B cell (primary cell): ENCODE data around the gene EHF. TPM values are rescaled to one million over a fixed set of nuclear protein-coding genes. Genes with fewer than 3 reads are reported as not detected.

ENCODE experiments used
- ATAC-seq: fragments of 200-7000 bp; cut with Tn5 transposase; one replicate; pipeline ENCODE4 v1.10.0; 2021; ENCODE audit warnings: low read depth, mild to moderate bottlenecking, moderate number of reproducible peaks, moderate library complexity
- CTCF ChIA-PET: fragments of 350-600 bp; sonication (Branson Sonifier 250); formaldehyde crosslinking; loops from one replicate; lab custom pipeline; 2021; ENCODE audit warnings: antibody characterized with exemption, inconsistent platforms; lab: Charles Lee
- POLR2A ChIA-PET: fragments of 350-600 bp; sonication (Branson Sonifier 250); formaldehyde crosslinking; loops from one replicate; lab custom pipeline; 2021; ENCODE audit warnings: antibody characterized with exemption; lab: Charles Lee
- DNase-seq: peaks from one replicate; pipeline ENCODE4 v3.0.0; 2013
- H2AFZ ChIP-seq: 2 replicates; pipeline ENCODE4 v1.6.1; 2012; ENCODE audit warnings: mild to moderate bottlenecking, low read depth, low read length; ENCODE audit not compliant: insufficient read depth, poor library complexity, severe bottlenecking
- H3K27ac ChIP-seq, 2 donors: 1 replicate in 1 of 2; 2 replicates in 1 of 2; pipeline ENCODE4 v1.5.1; 2012 to 2013; ENCODE audit warnings: low read length in 2 of 2, mild to moderate bottlenecking in 2 of 2, moderate library complexity in 1 of 2
- H3K27me3 ChIP-seq, 4 experiments: fragments of 200-600 bp in 1 of 4; sonication (generic) in 1 of 4; replicated peaks in 1 of 4; 1 replicate in 2 of 4; 2 replicates in 2 of 4; pipeline versions ENCODE4 v1.6.1 to v1.7.0; 2013 to 2016; ENCODE audit warnings: low read length in 3 of 4, mild to moderate bottlenecking in 2 of 4, mixed read lengths in 1 of 4, moderate library complexity in 1 of 4; ENCODE audit not compliant: insufficient read depth in 4 of 4, control insufficient read depth in 3 of 4; ENCODE audit errors: control extremely low read depth in 1 of 4
- H3K36me3 ChIP-seq, 2 experiments: replicated peaks in 1 of 2; 1 replicate in 1 of 2; 2 replicates in 1 of 2; pipeline versions ENCODE4 v1.6.1 to v1.7.1; 2013; ENCODE audit warnings: low read length in 1 of 2; ENCODE audit not compliant: insufficient read depth in 2 of 2, control insufficient read depth in 1 of 2; ENCODE audit errors: control extremely low read depth in 1 of 2, extremely low read depth in 1 of 2
- H3K4me1 ChIP-seq, 2 donors: fragments of 200-600 bp in 1 of 2; sonication (generic) in 1 of 2; 1 replicate in 1 of 2; 2 replicates in 1 of 2; pipeline versions ENCODE4 v1.5.1 to v1.6.1; 2013 to 2017; ENCODE audit warnings: low read length in 2 of 2; ENCODE audit not compliant: control insufficient read depth in 2 of 2, insufficient read depth in 2 of 2
- H3K4me2 ChIP-seq: replicated peaks from 2 replicates; pipeline ENCODE3; 2012; ENCODE audit warnings: mild to moderate bottlenecking, low read depth, low read length; ENCODE audit not compliant: poor library complexity, severe bottlenecking
- H3K4me3 ChIP-seq, 5 experiments: fragments of 200-600 bp in 1 of 5; sonication (generic) in 1 of 5; 1 replicate in 3 of 5; 2 replicates in 2 of 5; pipeline versions ENCODE4 v1.5.1 to v1.7.0; 2011 to 2016; ENCODE audit warnings: low read length in 4 of 5, mild to moderate bottlenecking in 4 of 5, low read depth in 2 of 5, control low read depth in 1 of 5, moderate library complexity in 1 of 5; ENCODE audit not compliant: insufficient read depth in 1 of 5; ENCODE audit errors: control extremely low read depth in 1 of 5, extremely low read depth in 1 of 5
- H3K79me2 ChIP-seq: fragments of 200-600 bp; sonication (generic); one replicate; pipeline ENCODE4 v1.6.0; 2016; ENCODE audit warnings: low read length; ENCODE audit not compliant: control insufficient read depth, insufficient read depth
- H3K9ac ChIP-seq: fragments of 200-600 bp; sonication (generic); 2 replicates; pipeline ENCODE4 v1.6.1; 2017; ENCODE audit warnings: mild to moderate bottlenecking, low read length, moderate library complexity
- H3K9me3 ChIP-seq, 3 donors: one replicate each; pipeline versions ENCODE4 v1.6.1 to v1.7.1; 2013; ENCODE audit warnings: low read length in 2 of 3; ENCODE audit not compliant: control insufficient read depth in 2 of 3, insufficient read depth in 1 of 3; ENCODE audit errors: control extremely low read depth in 1 of 3
- H4K20me1 ChIP-seq: 2 replicates; pipeline ENCODE4 v1.6.0; 2012; ENCODE audit warnings: mild to moderate bottlenecking, low read length; ENCODE audit not compliant: insufficient read depth, control insufficient read depth, poor library complexity, severe bottlenecking
- H3K27ac Mint-ChIP-seq: one replicate; pipeline ENCODE4 v1.8.0; 2021; ENCODE audit warnings: mixed read lengths
- H3K27me3 Mint-ChIP-seq: one replicate; pipeline ENCODE4 v1.8.0; 2021; ENCODE audit warnings: mixed read lengths
- H3K4me1 Mint-ChIP-seq: one replicate; pipeline ENCODE4 v1.8.0; 2021; ENCODE audit warnings: mixed read lengths
- H3K4me3 Mint-ChIP-seq: one replicate; pipeline ENCODE4 v1.8.0; 2021; ENCODE audit warnings: mixed read lengths
- H3K9me3 Mint-ChIP-seq: one replicate; pipeline ENCODE4 v1.8.0; 2022; ENCODE audit warnings: mixed read lengths; ENCODE audit not compliant: insufficient read depth
- CTCF ChIP-seq: fragments of 200-600 bp; IDR thresholded peaks from one replicate; pipeline ENCODE4 v1.8.0; 2022; ENCODE audit warnings: antibody characterized with exemption, mild to moderate bottlenecking
- EZH2 ChIP-seq: IDR thresholded peaks from 2 replicates; pipeline ENCODE4 v1.6.1; 2012; ENCODE audit warnings: borderline replicate concordance, low read depth, mild to moderate bottlenecking, moderate library complexity, low read length; ENCODE audit not compliant: insufficient read depth, poor library complexity, severe bottlenecking
- WGBS: methylation state at CpG from one replicate; pipeline ENCODE4 v1.1.5; 2013; ENCODE audit warnings: missing lambda C conversion rate; ENCODE audit not compliant: insufficient coverage; 5-methylcytosine and 5-hydroxymethylcytosine counted together
- intact Hi-C: fragments of 100-400 bp; cut with micrococcal nuclease; formaldehyde crosslinking; loops from one replicate; pipeline ENCODE4 v1.10.0; 2022
- polyA plus RNA-seq: library from polyadenylated mRNA; depleted of rRNA; stranded (reverse); fragments of >200 nt; gene quantifications from 2 replicates; pipeline ENCODE4 v1.2.3, GENCODE V29; 2012
- total RNA-seq, 2 donors: library from RNA; stranded (reverse); fragments of 120-200 nt in 1 of 2; gene quantifications; 1 replicate in 1 of 2; 2 replicates in 1 of 2; pipeline versions ENCODE4 v1.2.3 to v1.2.4, GENCODE V29; 2013 to 2022

EHF gene
- total and polyA plus RNA-seq, 2 donors (not counting 1 experiment from before 2014, with no cell fraction given), result not detected

DNA sequence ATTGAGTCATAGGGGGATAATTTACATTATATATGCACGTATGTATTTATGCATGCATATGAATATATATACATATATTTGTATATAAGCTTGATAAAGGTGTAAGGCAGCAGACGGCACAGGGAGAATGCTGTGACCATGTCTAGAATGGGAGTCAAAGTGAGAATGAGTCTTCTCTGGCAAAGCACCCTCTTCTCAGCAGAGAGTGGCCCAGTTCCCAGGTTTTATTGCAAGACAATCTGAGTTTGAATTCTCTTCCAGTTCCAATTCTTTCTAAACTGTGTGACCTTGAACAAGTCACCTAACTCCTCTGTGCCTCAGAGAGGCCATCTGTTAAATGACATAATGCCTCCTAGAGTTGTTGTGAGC is 13.8 kb downstream of the EHF start:
- no peak overlapping the region for H3K9ac ChIP-seq
- CTCF ChIA-PET, result interaction anchor here (1.2 to 2.0 kb wide), 4 partner anchors 15 to 48 kb away, joined by 3 to 6 read pairs (median 4); no protein-coding TSS in a partner anchor
- H3K4me1 ChIP-seq, result peaks cover 9 to 15% of the 10 kb centered on the region in 2 donors
- Mint-ChIP-seq H3K4me3 (no peak overlapping the region), H3K9me3 (no peaks in the 10 kb centered on the region), H3K4me1 (peaks cover 18% of the 10 kb centered on the region), H3K27ac (no peak overlapping the region), H3K27me3 (no peaks in the 10 kb centered on the region)
- no peak for ATAC-seq
- no CpG with 5 or more reads among the region's 2 CpGs for WGBS
- TF ChIP-seq EZH2 (no peak), CTCF (no peak)
- H3K4me2 ChIP-seq, result peak overlapping the region; percentile 40
- intact Hi-C loops, result loop anchor here (1.0 kb wide), 1 partner anchor 18 kb away; no protein-coding TSS in a partner anchor
- H3K27ac ChIP-seq, result peak overlapping the region in 1 of 2 donors; percentile 30
- no peaks in the 10 kb centered on the region for H3K36me3 ChIP-seq
- H2AFZ ChIP-seq, result no peak overlapping the region
- POLR2A ChIA-PET, result no interaction called here
- no peak for DNase-seq
- no peaks in the 10 kb centered on the region for H3K79me2 ChIP-seq
- H3K9me3 ChIP-seq, result no peaks in the 10 kb centered on the region
- no peaks in the 10 kb centered on the region for H4K20me1 ChIP-seq
- no peaks in the 10 kb centered on the region for H3K27me3 ChIP-seq
- no peak overlapping the region for H3K4me3 ChIP-seq

DNA sequence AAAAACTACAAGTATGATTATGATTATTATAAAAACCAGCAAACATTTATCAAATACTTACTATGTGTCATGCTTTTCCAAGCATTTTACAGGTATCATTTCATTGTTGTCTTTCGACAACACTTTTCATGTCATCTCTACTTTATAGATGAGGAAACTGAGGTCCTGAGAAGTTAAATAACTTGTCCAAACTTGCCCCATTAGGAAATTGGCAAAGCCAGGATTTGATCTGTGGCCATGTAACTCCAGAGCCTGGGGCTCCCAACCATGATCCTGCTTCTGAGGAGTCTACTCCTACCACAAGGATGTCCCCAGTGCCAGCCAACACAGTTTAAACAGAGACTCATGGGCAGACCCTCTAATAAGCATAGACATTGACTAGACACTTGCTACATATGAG is 15.2 kb downstream of the EHF start:
- WGBS, result no CpG with 5 or more reads among the region's 1 CpG
- no peaks in the 10 kb centered on the region for H3K36me3 ChIP-seq
- H3K4me1 ChIP-seq, result peaks cover 9 to 15% of the 10 kb centered on the region in 2 donors
- no peaks in the 10 kb centered on the region for H4K20me1 ChIP-seq
- H3K9me3 ChIP-seq, result no peaks in the 10 kb centered on the region
- H3K4me3 ChIP-seq, result no peak overlapping the region
- no peak overlapping the region for H3K4me2 ChIP-seq
- ATAC-seq, result no peak
- no peaks in the 10 kb centered on the region for H3K27me3 ChIP-seq
- no peak overlapping the region for H3K9ac ChIP-seq
- ChIA-PET POLR2A (no interaction called here), CTCF (interaction anchor here (1.0 to 1.2 kb wide), 2 partner anchors 9 to 49 kb away, joined by 3 read pairs; no protein-coding TSS in a partner anchor)
- intact Hi-C loops, result no loop called here
- H3K79me2 ChIP-seq, result no peaks in the 10 kb centered on the region
- H3K27ac ChIP-seq, result no peak overlapping the region
- Mint-ChIP-seq H3K4me1 (peaks cover 18% of the 10 kb centered on the region), H3K4me3 (no peak overlapping the region), H3K27ac (no peak overlapping the region), H3K9me3 (no peaks in the 10 kb centered on the region), H3K27me3 (no peaks in the 10 kb centered on the region)
- H2AFZ ChIP-seq, result no peak overlapping the region
- TF ChIP-seq CTCF (no peak), EZH2 (no peak)
- DNase-seq, result no peak
